Activated naive CD8-positive, alpha-beta T cell (primary cell): ENCODE measurements around the gene GIPC2.

Experiments
- H3K27ac Mint-ChIP-seq: one replicate; pipeline ENCODE4 v1.8.0; 2021; ENCODE audit warnings: mixed read lengths
- H3K27me3 Mint-ChIP-seq: one replicate; pipeline ENCODE4 v1.8.0; 2021; ENCODE audit warnings: mixed read lengths
- H3K36me3 Mint-ChIP-seq: one replicate; pipeline ENCODE4 v1.8.0; 2021; ENCODE audit warnings: mixed read lengths
- H3K4me1 Mint-ChIP-seq: one replicate; pipeline ENCODE4 v1.8.0; 2021; ENCODE audit warnings: low read depth, mixed read lengths
- H3K4me3 Mint-ChIP-seq: one replicate; pipeline ENCODE4 v1.8.0; 2021; ENCODE audit warnings: mild to moderate bottlenecking, mixed read lengths
- H3K9me3 Mint-ChIP-seq: one replicate; pipeline ENCODE4 v1.8.0; 2021; ENCODE audit warnings: low read depth, mixed read lengths

GIPC2 gene

GRCh38 chr1:78147031-78147430 lies 101.3 kb downstream of the GIPC2 start:
- Mint-ChIP-seq H3K4me1 (peaks cover 15% of the 10 kb centered on the region), H3K27ac (no peak overlapping the region), H3K27me3 (peaks cover 4% of the 10 kb centered on the region), H3K4me3 (no peak overlapping the region), H3K9me3 (peaks cover 3% of the 10 kb centered on the region), H3K36me3 (no peaks in the 10 kb centered on the region)

GRCh38 chr1:78153092-78153736 lies 107.4 kb downstream of the GIPC2 start:
- no peaks in the 10 kb centered on the region for H3K4me1 Mint-ChIP-seq
- no peak overlapping the region for H3K27ac Mint-ChIP-seq
- no peaks in the 10 kb centered on the region for H3K36me3 Mint-ChIP-seq
- H3K27me3 Mint-ChIP-seq: peaks cover 9% of the 10 kb centered on the region
- peaks cover 3% of the 10 kb centered on the region for H3K9me3 Mint-ChIP-seq
- H3K4me3 Mint-ChIP-seq: no peak overlapping the region

- peaks cover 10% of the 10 kb centered on the region for H3K27me3 Mint-ChIP-seq
- no peaks in the 10 kb centered on the region for H3K4me1 Mint-ChIP-seq
Measured at GRCh38 chr1:78155121-78155520, 109.4 kb downstream of the GIPC2 start.

GRCh38 chr1:78156805-78157521 lies 111.2 kb downstream of the GIPC2 start:
- H3K27ac Mint-ChIP-seq: no peak overlapping the region
- no peaks in the 10 kb centered on the region for H3K9me3 Mint-ChIP-seq
- peaks cover 7% of the 10 kb centered on the region for H3K27me3 Mint-ChIP-seq
- no peak overlapping the region for H3K4me3 Mint-ChIP-seq
- H3K4me1 Mint-ChIP-seq: no peaks in the 10 kb centered on the region
- no peaks in the 10 kb centered on the region for H3K36me3 Mint-ChIP-seq

More at GRCh38 chr1:78155121-78155520, 109.4 kb downstream of the GIPC2 start:
- H3K4me3 Mint-ChIP-seq: no peak overlapping the region
- no peaks in the 10 kb centered on the region for H3K9me3 Mint-ChIP-seq
- no peaks in the 10 kb centered on the region for H3K36me3 Mint-ChIP-seq
- H3K27ac Mint-ChIP-seq: no peak overlapping the region

- H3K36me3 Mint-ChIP-seq: no peaks in the 10 kb centered on the region
Measured at GRCh38 chr1:78165816-78166215, 120.0 kb downstream of the GIPC2 start.

DNA sequence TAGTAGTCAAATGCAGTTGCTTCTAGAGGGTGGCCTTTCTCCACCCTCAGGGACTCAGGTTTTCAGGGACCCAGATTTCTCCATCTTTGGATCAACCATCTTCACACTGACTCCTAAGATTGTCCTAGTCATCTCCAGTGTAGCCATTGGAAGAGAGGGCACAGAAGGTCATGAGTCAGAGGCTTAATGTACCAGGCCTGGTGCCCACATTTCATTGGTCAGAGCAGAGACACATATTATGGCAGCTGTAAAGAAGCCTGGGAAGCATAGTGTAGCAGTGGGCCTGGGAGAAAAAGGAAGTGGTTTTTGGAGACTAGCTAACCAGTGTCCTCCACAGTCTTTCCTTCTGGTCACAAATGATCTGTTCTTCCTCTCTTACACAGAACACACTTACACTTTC lies 122.5 kb downstream of the GIPC2 start:
- Mint-ChIP-seq H3K4me3 (no peak overlapping the region), H3K36me3 (no peaks in the 10 kb centered on the region), H3K9me3 (no peaks in the 10 kb centered on the region), H3K4me1 (no peaks in the 10 kb centered on the region), H3K27me3 (no peaks in the 10 kb centered on the region), H3K27ac (no peak overlapping the region)

More at GRCh38 chr1:78165816-78166215, 120.0 kb downstream of the GIPC2 start:
- Mint-ChIP-seq H3K27me3 (no peaks in the 10 kb centered on the region), H3K4me1 (no peaks in the 10 kb centered on the region), H3K4me3 (no peak overlapping the region), H3K27ac (no peak overlapping the region), H3K9me3 (no peaks in the 10 kb centered on the region)

GRCh38 chr1:78170859-78171258 lies 125.1 kb downstream of the GIPC2 start:
- Mint-ChIP-seq H3K36me3 (no peaks in the 10 kb centered on the region), H3K27ac (no peak overlapping the region), H3K27me3 (no peaks in the 10 kb centered on the region), H3K9me3 (no peaks in the 10 kb centered on the region), H3K4me1 (no peaks in the 10 kb centered on the region), H3K4me3 (no peak overlapping the region)

DNA sequence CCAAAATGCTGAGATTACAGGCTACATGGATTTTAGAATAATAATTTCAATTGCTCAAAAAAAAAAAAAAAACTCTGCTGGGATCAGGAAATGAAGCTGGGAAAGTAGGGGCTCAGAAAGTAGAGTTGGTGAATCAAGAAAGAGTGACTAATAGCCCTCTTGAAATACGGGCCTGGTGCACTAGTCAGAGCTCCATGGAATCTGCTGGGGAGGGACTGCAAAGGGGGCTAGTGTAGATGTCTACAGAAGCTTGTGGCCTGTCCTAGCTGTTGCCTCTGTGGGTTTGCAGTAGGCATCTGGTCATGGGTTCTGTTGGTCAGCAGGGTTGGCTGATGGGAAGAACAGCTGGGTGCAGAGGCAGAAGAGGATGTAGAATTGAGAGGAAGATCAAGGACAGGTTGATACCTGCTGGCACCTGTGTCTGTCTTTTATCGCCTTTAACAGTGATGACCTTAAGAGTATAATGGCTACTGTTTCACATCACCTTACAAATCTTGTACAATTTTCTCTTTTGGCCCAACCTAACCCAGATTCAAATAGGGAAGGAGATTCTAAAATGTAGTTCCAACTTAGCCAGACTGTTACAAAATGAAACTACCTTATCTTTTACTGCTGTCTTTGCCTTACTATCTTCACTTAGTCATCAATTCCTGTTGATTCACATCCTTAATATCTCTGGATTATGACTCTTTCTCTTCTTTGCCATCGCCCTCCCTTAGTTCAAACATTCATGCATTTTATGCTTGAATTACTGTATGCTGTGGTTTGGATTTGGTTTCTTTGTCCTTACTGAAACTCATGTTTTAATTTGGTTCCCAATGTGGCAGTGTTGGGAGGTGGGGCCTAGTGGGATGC lies 126.2 kb downstream of the GIPC2 start:
- H3K27ac Mint-ChIP-seq: no peak overlapping the region
- no peaks in the 10 kb centered on the region for H3K27me3 Mint-ChIP-seq
- no peaks in the 10 kb centered on the region for H3K4me1 Mint-ChIP-seq
- H3K4me3 Mint-ChIP-seq: no peak overlapping the region
- no peaks in the 10 kb centered on the region for H3K36me3 Mint-ChIP-seq
- H3K9me3 Mint-ChIP-seq: no peaks in the 10 kb centered on the region

DNA sequence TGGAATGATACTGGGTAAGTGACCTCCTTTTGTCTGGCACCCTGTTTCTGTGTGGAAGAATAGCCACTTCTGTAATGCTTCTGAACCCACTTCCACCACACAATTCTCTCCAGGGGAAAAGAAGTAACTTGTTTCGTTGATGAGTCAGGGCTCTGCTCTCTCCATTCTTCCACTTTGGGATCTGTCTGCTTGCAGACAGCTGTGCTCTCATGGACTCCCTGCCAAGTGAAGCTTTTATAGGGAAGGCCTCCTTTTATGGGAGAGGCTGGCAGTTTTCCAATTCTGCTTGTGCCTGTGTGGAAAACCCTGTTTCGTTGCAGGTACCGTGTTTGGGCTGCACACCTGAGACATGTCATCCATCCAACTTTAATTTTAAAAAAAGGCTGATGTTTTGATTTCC lies 130.7 kb downstream of the GIPC2 start:
- no peaks in the 10 kb centered on the region for H3K9me3 Mint-ChIP-seq
- no peak overlapping the region for H3K27ac Mint-ChIP-seq
- no peaks in the 10 kb centered on the region for H3K4me1 Mint-ChIP-seq
- peaks cover 1% of the 10 kb centered on the region for H3K27me3 Mint-ChIP-seq
- H3K4me3 Mint-ChIP-seq: no peak overlapping the region
- H3K36me3 Mint-ChIP-seq: no peaks in the 10 kb centered on the region

DNA sequence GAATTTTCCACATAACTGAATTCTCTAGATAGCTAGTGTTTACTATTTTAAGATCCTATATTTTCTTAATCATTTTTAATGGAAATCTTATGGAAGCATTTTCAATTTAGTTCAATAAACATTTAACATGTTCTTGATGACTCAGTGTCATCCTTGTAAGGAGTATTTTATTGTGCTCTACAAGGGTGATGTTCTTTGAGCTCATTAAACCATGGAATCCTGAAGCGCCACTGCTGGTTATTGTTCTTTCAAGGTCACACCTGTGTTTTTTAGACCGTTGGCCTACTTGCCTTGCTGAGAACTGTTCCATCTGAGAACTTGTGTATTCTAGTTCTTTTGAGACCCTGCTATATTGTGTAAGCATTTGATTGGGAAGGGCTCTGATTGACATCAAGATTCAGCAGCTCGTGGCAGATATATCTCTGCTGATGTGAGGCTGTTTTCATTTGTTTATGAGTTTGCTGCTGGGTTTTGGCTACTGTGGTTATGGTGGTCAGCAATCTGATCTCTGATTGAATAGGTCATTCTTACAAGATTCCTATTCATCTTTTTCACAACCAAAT lies 132.0 kb downstream of the GIPC2 start:
- no peaks in the 10 kb centered on the region for H3K4me1 Mint-ChIP-seq
- peaks cover 5% of the 10 kb centered on the region for H3K27me3 Mint-ChIP-seq
- no peak overlapping the region for H3K27ac Mint-ChIP-seq
- no peaks in the 10 kb centered on the region for H3K9me3 Mint-ChIP-seq
- H3K4me3 Mint-ChIP-seq: no peak overlapping the region
- no peaks in the 10 kb centered on the region for H3K36me3 Mint-ChIP-seq

- no peak overlapping the region for H3K27ac Mint-ChIP-seq
- no peaks in the 10 kb centered on the region for H3K9me3 Mint-ChIP-seq
- no peaks in the 10 kb centered on the region for H3K36me3 Mint-ChIP-seq
- H3K4me1 Mint-ChIP-seq: no peaks in the 10 kb centered on the region
- peaks cover 5% of the 10 kb centered on the region for H3K27me3 Mint-ChIP-seq
- no peak overlapping the region for H3K4me3 Mint-ChIP-seq
Measured at GRCh38 chr1:78178816-78179215, 133.1 kb downstream of the GIPC2 start.

GRCh38 chr1:78184460-78185072 lies 138.8 kb downstream of the GIPC2 start:
- no peak overlapping the region for H3K27ac Mint-ChIP-seq
- H3K4me3 Mint-ChIP-seq: no peak overlapping the region
- H3K36me3 Mint-ChIP-seq: no peaks in the 10 kb centered on the region
- H3K27me3 Mint-ChIP-seq: peaks cover 6% of the 10 kb centered on the region
- H3K9me3 Mint-ChIP-seq: peaks cover 6% of the 10 kb centered on the region
- no peaks in the 10 kb centered on the region for H3K4me1 Mint-ChIP-seq
